HG02884 (cell line): Measurements from ENCODE around the gene UBC.
"Not testable (repeated sequence)": the region's sequence is repeated elsewhere in the genome, so short reads cannot be mapped to it uniquely, and the experiment has no call there.

Source experiments
- ATAC-seq: cut with Tn5 transposase; IDR thresholded peaks from one replicate; pipeline ENCODE4 v1.9.1; 2021; ENCODE audit warnings: mild to moderate bottlenecking, moderate library complexity; ENCODE audit not compliant: unreplicated experiment

UBC gene

GRCh38 chr12:124916374-124917134 lies 2.1 kb upstream of the UBC start:
- ATAC-seq = no peak

- ATAC-seq = no peak
Observed at GRCh38 chr12:124915239-124916236, 1.1 kb upstream of the UBC start.

GRCh38 chr12:124913474-124914391 lies 717 bp downstream of the UBC start:
- no peak for ATAC-seq

GRCh38 chr12:124912529-124913287 lies 1.7 kb downstream of the UBC start:
- ATAC-seq = not testable (repeated sequence)

- not testable (repeated sequence) for ATAC-seq
Observed at GRCh38 chr12:124911521-124911920, 2.9 kb downstream of the UBC start.

GRCh38 chr12:124910561-124911478 lies 3.6 kb downstream of the UBC start:
- ATAC-seq = no peak

- ATAC-seq = no peak
Observed at GRCh38 chr12:124909831-124910560, 4.5 kb downstream of the UBC start.

GRCh38 chr12:124906606-124907261 lies 7.7 kb downstream of the UBC start:
- peak; percentile 50 for ATAC-seq

- no peak for ATAC-seq
Observed at GRCh38 chr12:124904306-124905098, 9.9 kb downstream of the UBC start.

- no peak for ATAC-seq
Observed at GRCh38 chr12:124902916-124903315, 11.5 kb downstream of the UBC start.

GRCh38 chr12:124901003-124901402 lies 13.4 kb downstream of the UBC start:
- no peak for ATAC-seq

GRCh38 chr12:124900345-124900795 lies 14.1 kb downstream of the UBC start:
- not testable (repeated sequence) for ATAC-seq

- no peak for ATAC-seq
Observed at GRCh38 chr12:124898923-124899294, 15.5 kb downstream of the UBC start.

GRCh38 chr12:124898200-124898922 lies 16.1 kb downstream of the UBC start:
- no peak for ATAC-seq

GRCh38 chr12:124896461-124896860 lies 18.0 kb downstream of the UBC start:
- no peak for ATAC-seq
